Activated T-helper 17 cell treated with anti-CD3 and anti-CD28 coated beads, Interleukin-2, amount 50 U/mL, for 72 hours (primary cell): ENCODE measurements around the gene NUTF2. TPM values are rescaled to one million over a fixed set of nuclear protein-coding genes. Genes with fewer than 3 reads are reported as not detected.
"Not testable (repeated sequence)": the region's sequence is repeated elsewhere in the genome, so short reads cannot be mapped to it uniquely, and the experiment has no call there.

Source experiments
- ATAC-seq: fragments of 150-1000 bp; cut with Tn5 transposase; replicated peaks from 2 replicates; pipeline ENCODE4 v1.10.0; 2021; ENCODE audit warnings: mild to moderate bottlenecking, moderate library complexity
- H3K27ac Mint-ChIP-seq: one replicate; pipeline ENCODE4 v1.8.0; 2022; ENCODE audit warnings: mixed read lengths
- H3K27me3 Mint-ChIP-seq: one replicate; pipeline ENCODE4 v1.8.0; 2022; ENCODE audit warnings: mixed read lengths
- H3K36me3 Mint-ChIP-seq: one replicate; pipeline ENCODE4 v1.8.0; 2022; ENCODE audit warnings: low read depth, mild to moderate bottlenecking, mixed read lengths
- H3K4me1 Mint-ChIP-seq: one replicate; pipeline ENCODE4 v1.8.0; 2022; ENCODE audit warnings: mixed read lengths
- H3K4me3 Mint-ChIP-seq: one replicate; pipeline ENCODE4 v1.8.0; 2022; ENCODE audit warnings: mild to moderate bottlenecking, mixed read lengths
- H3K9me3 Mint-ChIP-seq: one replicate; pipeline ENCODE4 v1.8.0; 2022; ENCODE audit warnings: mixed read lengths
- total RNA-seq, 2 donors: library from RNA; stranded (reverse); gene quantifications; one replicate each; pipeline ENCODE4 v1.2.3, GENCODE V29; 2022

The NUTF2 gene
- total RNA-seq, 2 donors from 2014 or later: 82.9 to 175 TPM

DNA sequence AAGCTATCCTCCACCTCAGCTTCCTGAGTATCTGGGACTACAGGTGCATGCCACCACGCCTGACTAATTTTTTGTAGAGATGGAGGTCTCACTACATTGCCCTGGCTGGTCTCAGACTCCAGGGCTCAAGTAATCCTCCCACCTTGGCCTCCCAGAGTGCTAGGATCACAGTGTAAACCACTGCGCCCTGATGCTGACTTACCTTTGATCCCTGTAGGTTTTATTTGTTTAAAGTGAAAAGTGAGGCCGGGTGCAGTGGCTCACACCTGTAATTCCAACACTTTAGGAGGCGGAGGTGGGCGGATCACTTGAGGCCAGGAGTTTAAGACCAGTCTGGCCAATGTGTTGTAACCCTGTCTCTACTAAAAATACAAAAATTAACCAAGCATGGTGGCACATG, 55.0 kb downstream of the NUTF2 start:
- Mint-ChIP-seq H3K4me3 (no peak overlapping the region), H3K27me3 (no peaks in the 10 kb centered on the region), H3K9me3 (no peaks in the 10 kb centered on the region), H3K36me3 (peaks cover 13% of the 10 kb centered on the region), H3K4me1 (peaks cover 15% of the 10 kb centered on the region), H3K27ac (no peak overlapping the region)
- no peak for ATAC-seq

DNA sequence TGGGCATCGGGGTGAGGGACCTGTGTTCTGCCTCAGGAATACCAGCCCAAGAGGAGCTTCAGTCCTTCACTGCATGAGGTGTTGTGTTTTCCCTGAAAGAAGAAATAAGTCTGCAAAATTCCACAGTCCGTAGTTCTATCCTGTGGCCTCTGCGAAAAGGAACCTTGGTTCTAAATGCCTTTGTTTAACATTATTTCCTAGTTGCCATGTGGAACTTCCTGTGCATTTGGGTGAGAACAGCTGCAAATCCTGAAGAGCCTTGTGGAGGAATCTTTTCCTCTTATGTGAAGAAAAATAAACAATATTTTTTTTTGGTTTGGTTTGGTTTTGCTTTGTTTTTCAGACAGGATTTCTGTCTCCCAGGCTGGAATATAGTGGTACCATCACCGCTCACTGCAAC, 56.1 kb downstream of the NUTF2 start:
- no peaks in the 10 kb centered on the region for H3K9me3 Mint-ChIP-seq
- no peak overlapping the region for H3K4me3 Mint-ChIP-seq
- ATAC-seq: no peak
- H3K27me3 Mint-ChIP-seq: no peaks in the 10 kb centered on the region
- peak overlapping the region; percentile 35 for H3K27ac Mint-ChIP-seq
- H3K4me1 Mint-ChIP-seq: peaks cover 10% of the 10 kb centered on the region
- peaks cover 13% of the 10 kb centered on the region for H3K36me3 Mint-ChIP-seq

DNA sequence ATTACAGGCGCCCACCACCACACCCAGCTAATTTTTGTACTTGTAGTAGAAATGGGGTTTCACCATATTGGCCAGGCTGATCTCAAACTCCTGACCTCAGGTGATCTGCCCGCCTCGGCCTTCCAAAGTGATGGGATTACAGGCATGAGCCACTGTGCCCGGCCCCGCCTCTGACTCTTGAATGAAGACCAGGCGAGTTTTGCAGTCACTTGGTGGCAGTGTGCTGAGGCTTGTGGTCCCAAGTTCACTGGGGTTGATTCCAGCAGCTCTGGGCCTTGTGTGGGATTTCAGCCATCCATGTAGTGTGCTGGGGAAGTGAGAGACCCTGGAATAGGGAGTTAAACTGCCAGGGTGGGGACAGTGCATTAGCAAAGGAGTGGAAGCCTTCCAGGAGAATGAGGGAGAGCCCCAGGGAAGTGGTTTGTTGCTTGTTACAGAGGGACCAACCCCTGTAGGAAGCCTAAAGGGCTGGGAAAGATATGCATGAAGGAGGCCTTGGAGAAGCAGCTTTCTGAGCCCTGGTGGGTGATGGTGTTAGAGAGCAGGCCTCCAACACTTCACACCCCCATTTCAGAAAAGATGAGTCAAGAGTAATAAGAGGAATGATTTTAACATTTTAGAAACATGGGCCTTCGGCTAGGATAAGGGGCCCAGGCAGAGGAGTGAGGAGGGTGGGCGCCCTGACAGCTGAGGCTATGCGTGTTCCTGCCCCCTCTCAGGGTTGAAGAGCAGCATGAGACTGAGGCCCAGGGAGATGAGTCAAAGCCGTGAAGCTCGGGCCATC, 60.9 kb downstream of the NUTF2 start:
- Mint-ChIP-seq H3K27ac (peak overlapping the region; percentile 73), H3K36me3 (peaks cover 21% of the 10 kb centered on the region), H3K4me3 (no peak overlapping the region), H3K4me1 (peaks cover 12% of the 10 kb centered on the region), H3K9me3 (no peaks in the 10 kb centered on the region), H3K27me3 (no peaks in the 10 kb centered on the region)
- ATAC-seq: no peak

GRCh38 chr16:67909056-67909742, 62.5 kb downstream of the NUTF2 start:
- no peaks in the 10 kb centered on the region for H3K27me3 Mint-ChIP-seq
- no peak overlapping the region for H3K4me3 Mint-ChIP-seq
- ATAC-seq: no peak
- no peaks in the 10 kb centered on the region for H3K9me3 Mint-ChIP-seq
- peaks cover 8% of the 10 kb centered on the region for H3K36me3 Mint-ChIP-seq
- peak overlapping the region; percentile 41 for H3K27ac Mint-ChIP-seq
- H3K4me1 Mint-ChIP-seq: peaks cover 12% of the 10 kb centered on the region

GRCh38 chr16:67910158-67910557, 63.4 kb downstream of the NUTF2 start:
- H3K36me3 Mint-ChIP-seq: peaks cover 8% of the 10 kb centered on the region
- no peaks in the 10 kb centered on the region for H3K27me3 Mint-ChIP-seq
- no peak overlapping the region for H3K4me3 Mint-ChIP-seq

GRCh38 chr16:67914758-67915495, 68.2 kb downstream of the NUTF2 start:
- Mint-ChIP-seq H3K9me3 (no peaks in the 10 kb centered on the region), H3K36me3 (peaks cover 12% of the 10 kb centered on the region), H3K4me3 (no peak overlapping the region), H3K27ac (peak overlapping the region; percentile 27), H3K27me3 (no peaks in the 10 kb centered on the region), H3K4me1 (peaks cover 13% of the 10 kb centered on the region)
- no peak for ATAC-seq

More at GRCh38 chr16:67910158-67910557, 63.4 kb downstream of the NUTF2 start:
- ATAC-seq: peak; percentile 74
- Mint-ChIP-seq H3K9me3 (no peaks in the 10 kb centered on the region), H3K4me1 (peaks cover 9% of the 10 kb centered on the region), H3K27ac (peak overlapping the region; percentile 41)

DNA sequence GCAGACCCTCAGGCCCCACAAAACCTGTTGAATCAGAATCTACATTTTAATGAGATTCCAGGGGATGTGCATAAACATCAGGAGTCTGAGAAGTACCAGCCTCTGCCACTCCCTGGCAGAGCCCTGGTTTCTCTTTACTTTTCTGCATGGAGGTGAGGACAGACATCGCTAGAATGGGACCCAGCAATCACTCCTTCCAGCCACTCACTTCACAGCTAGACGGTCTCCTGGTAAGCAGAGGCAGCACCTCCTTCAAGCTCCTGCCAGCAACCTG, 68.7 kb downstream of the NUTF2 start:
- H3K9me3 Mint-ChIP-seq, H3K27me3 Mint-ChIP-seq, H3K4me3 Mint-ChIP-seq, ATAC-seq: not testable (repeated sequence)
- Mint-ChIP-seq H3K36me3 (peaks cover 10% of the 10 kb centered on the region), H3K27ac (peak overlapping the region; percentile 90), H3K4me1 (peaks cover 12% of the 10 kb centered on the region)

- H3K9me3 Mint-ChIP-seq: no peaks in the 10 kb centered on the region
- H3K27ac Mint-ChIP-seq: peak overlapping the region; percentile 90
- H3K27me3 Mint-ChIP-seq: no peaks in the 10 kb centered on the region
- no peak overlapping the region for H3K4me3 Mint-ChIP-seq
- peaks cover 12% of the 10 kb centered on the region for H3K4me1 Mint-ChIP-seq
- peaks cover 10% of the 10 kb centered on the region for H3K36me3 Mint-ChIP-seq
- ATAC-seq: no peak
Measured at GRCh38 chr16:67915831-67916723, 69.3 kb downstream of the NUTF2 start.

DNA sequence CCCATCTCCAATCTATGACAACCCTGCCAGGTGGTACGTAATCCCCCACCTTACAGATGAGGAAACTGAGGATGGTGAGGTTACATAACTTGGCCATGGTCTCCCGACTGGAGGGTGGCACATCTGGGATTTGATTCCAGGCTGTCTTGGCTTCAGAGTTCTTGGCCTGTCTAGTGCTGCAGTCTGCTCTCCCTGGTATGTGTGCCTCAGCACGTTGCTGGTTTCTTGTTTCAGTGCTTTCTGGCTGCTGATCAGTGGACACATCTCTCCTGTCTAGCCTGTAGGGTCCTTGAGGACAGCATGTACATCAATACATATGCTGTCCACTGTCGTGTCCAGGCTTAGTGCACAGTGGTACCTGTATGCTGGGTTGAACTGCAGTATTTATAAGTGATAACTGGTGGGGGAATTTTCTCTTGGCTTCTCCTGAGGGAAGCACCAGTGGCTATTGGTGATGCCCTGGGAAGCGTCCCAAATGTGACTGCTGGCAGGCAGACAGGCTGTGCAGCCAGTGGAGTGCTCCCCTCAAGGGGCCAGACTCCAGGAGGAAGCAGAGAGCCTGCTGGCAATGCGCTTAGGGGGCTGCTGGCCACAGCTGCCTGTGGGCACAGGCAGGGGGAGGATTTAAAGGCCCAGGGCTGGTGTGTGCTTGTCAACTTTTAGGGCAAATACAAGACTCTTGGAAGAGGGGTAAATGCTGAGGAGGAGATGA, 70.6 kb downstream of the NUTF2 start:
- no peaks in the 10 kb centered on the region for H3K27me3 Mint-ChIP-seq
- H3K4me3 Mint-ChIP-seq: peak overlapping the region; percentile 54
- peaks cover 10% of the 10 kb centered on the region for H3K36me3 Mint-ChIP-seq
- H3K4me1 Mint-ChIP-seq: peaks cover 20% of the 10 kb centered on the region
- peak; percentile 5 for ATAC-seq
- no peaks in the 10 kb centered on the region for H3K9me3 Mint-ChIP-seq
- H3K27ac Mint-ChIP-seq: peak overlapping the region; percentile 88

DNA sequence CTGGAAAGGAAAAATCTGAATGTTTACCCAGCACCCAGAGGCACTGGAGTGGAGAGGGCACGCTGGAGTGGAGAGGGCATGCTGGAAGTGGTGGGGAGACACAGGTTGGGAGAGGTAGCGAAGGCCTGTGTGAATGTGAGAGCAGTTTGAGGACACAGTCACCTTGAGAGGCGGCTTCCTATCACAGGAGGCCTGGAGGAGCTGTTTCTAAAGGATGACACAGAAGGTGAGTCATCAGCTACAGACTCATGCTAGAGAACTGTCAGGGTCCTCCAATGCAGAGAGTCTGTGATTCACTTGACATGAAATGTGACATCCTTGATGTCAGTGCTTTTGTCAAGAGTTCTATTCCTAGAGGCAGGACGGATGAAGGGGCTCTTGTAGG, 71.1 kb downstream of the NUTF2 start:
- peak overlapping the region; percentile 54 for H3K4me3 Mint-ChIP-seq
- peak; percentile 100 for ATAC-seq
- H3K36me3 Mint-ChIP-seq: peaks cover 10% of the 10 kb centered on the region
- H3K27ac Mint-ChIP-seq: peak overlapping the region; percentile 88
- H3K9me3 Mint-ChIP-seq: no peaks in the 10 kb centered on the region
- H3K4me1 Mint-ChIP-seq: peaks cover 21% of the 10 kb centered on the region
- no peaks in the 10 kb centered on the region for H3K27me3 Mint-ChIP-seq

- no peaks in the 10 kb centered on the region for H3K27me3 Mint-ChIP-seq
- H3K4me1 Mint-ChIP-seq: peaks cover 21% of the 10 kb centered on the region
- no peak overlapping the region for H3K27ac Mint-ChIP-seq
- no peak overlapping the region for H3K4me3 Mint-ChIP-seq
- H3K9me3 Mint-ChIP-seq: no peaks in the 10 kb centered on the region
- no peak for ATAC-seq
- H3K36me3 Mint-ChIP-seq: peaks cover 10% of the 10 kb centered on the region
Measured at GRCh38 chr16:67919622-67920221, 73.0 kb downstream of the NUTF2 start.
